Esophagus muscularis mucosa (tissue), 3 donors: Measurements from ENCODE around the gene BAG1.

ENCODE experiments used
- CTCF ChIP-seq, 3 experiments: fragments of 200-600 bp in 2 of 3; fragments of 450-650 bp in 1 of 3; sonication (generic) in 2 of 3; IDR thresholded peaks; one replicate each; pipeline ENCODE4 v1.5.1; 2017 to 2019; ENCODE audit warnings: antibody characterized with exemption in 3 of 3, mild to moderate bottlenecking in 2 of 3, moderate library complexity in 1 of 3
- POLR2A ChIP-seq: fragments of 450-650 bp; IDR thresholded peaks from one replicate; pipeline ENCODE4 v1.6.1; 2017; ENCODE audit warnings: antibody characterized with exemption, moderate library complexity, mild to moderate bottlenecking, low read depth

GRCh38 chr9:33311953-33312352, 47.4 kb upstream of the BAG1 start:
- TF ChIP-seq CTCF (IDR thresholded peaks at IDR 0.05) (no peak), POLR2A (no peak)
